HEK293 (cell line): ENCODE data around the gene CDO1.

Source experiments
- CTCF ChIA-PET: fragments of 350-600 bp; formaldehyde crosslinking; extraction: SDS; loops from one replicate; lab custom pipeline; 2021; ENCODE audit warnings: antibody characterized with exemption; lab: Yijun Ruan, JAX
- POLR2A ChIA-PET: fragments of 300-600 bp; formaldehyde crosslinking; extraction: SDS; loops from one replicate; lab custom pipeline; 2020; ENCODE audit warnings: antibody characterized with exemption, inconsistent platforms; lab: Yijun Ruan, JAX
- H3K27ac ChIP-seq: fragments of 200-500 bp; sonication (Bioruptor generic); 2 replicates; pipeline ENCODE4 v1.5.1; 2014; ENCODE audit warnings: low read depth, low read length, control low read depth, inconsistent platforms; ENCODE audit errors: extremely low read depth
- H3K36me3 ChIP-seq, 2 experiments: fragments of 200-500 bp in 1 of 2; sonication (Bioruptor generic) in 1 of 2; 1 replicate in 1 of 2; 2 replicates in 1 of 2; pipeline ENCODE4 v1.5.1; 2014 to 2017; ENCODE audit warnings: inconsistent platforms in 2 of 2, low read length in 2 of 2; ENCODE audit not compliant: control insufficient read depth in 2 of 2, insufficient read depth in 1 of 2
- H3K4me1 ChIP-seq: fragments of 200-500 bp; sonication (Bioruptor generic); 2 replicates; pipeline ENCODE4 v1.5.1; 2014; ENCODE audit warnings: mild to moderate bottlenecking, low read length, inconsistent platforms; ENCODE audit not compliant: control insufficient read depth, insufficient read depth
- H3K4me3 ChIP-seq: 2 replicates; pipeline ENCODE4 v1.5.1; 2011; ENCODE audit warnings: low read depth, mild to moderate bottlenecking, control low read depth, low read length, moderate library complexity
- H3K9me3 ChIP-seq: fragments of 200-500 bp; sonication (Bioruptor generic); 2 replicates; pipeline ENCODE4 v1.5.1; 2014; ENCODE audit warnings: low read depth, low read length, inconsistent platforms; ENCODE audit not compliant: control insufficient read depth, insufficient read depth
- KLF7 ChIP-seq: fragments of 450-650 bp; formaldehyde crosslinking; IDR thresholded peaks from 2 replicates; pipeline ENCODE4 v1.5.1; 2016; ENCODE audit warnings: missing biosample characterization, missing genetic modification characterization, borderline replicate concordance
- OVOL3 ChIP-seq: fragments of 450-650 bp; formaldehyde crosslinking; IDR thresholded peaks from 2 replicates; pipeline ENCODE4 v1.5.1; 2016; ENCODE audit warnings: missing biosample characterization, missing genetic modification characterization
- ZBTB21 ChIP-seq: fragments of 450-650 bp; formaldehyde crosslinking; IDR thresholded peaks from 2 replicates; pipeline ENCODE4 v1.5.1; 2017; ENCODE audit warnings: missing biosample characterization, missing genetic modification characterization
- ZBTB48 ChIP-seq: fragments of 450-650 bp; formaldehyde crosslinking; IDR thresholded peaks from 2 replicates; pipeline ENCODE4 v1.5.1; 2016; ENCODE audit warnings: missing biosample characterization, missing genetic modification characterization
- ZNF175 ChIP-seq: fragments of 450-650 bp; formaldehyde crosslinking; IDR thresholded peaks from 2 replicates; pipeline ENCODE4 v1.5.1; 2016; ENCODE audit warnings: missing biosample characterization, missing genetic modification characterization
- ZNF221 ChIP-seq: fragments of 450-650 bp; formaldehyde crosslinking; IDR thresholded peaks from 2 replicates; pipeline ENCODE4 v1.5.1; 2017; ENCODE audit warnings: missing biosample characterization, missing genetic modification characterization, borderline replicate concordance
- ZNF24 ChIP-seq: fragments of 450-650 bp; formaldehyde crosslinking; IDR thresholded peaks from 2 replicates; pipeline ENCODE4 v1.5.1; 2016; ENCODE audit warnings: missing biosample characterization, missing genetic modification characterization
- ZNF426 ChIP-seq: fragments of 450-650 bp; formaldehyde crosslinking; IDR thresholded peaks from 2 replicates; pipeline ENCODE4 v1.5.1; 2017; ENCODE audit warnings: missing biosample characterization, missing genetic modification characterization, mild to moderate bottlenecking, inconsistent platforms, moderate library complexity
- ZNF433 ChIP-seq: fragments of 450-650 bp; formaldehyde crosslinking; IDR thresholded peaks from 2 replicates; pipeline ENCODE4 v1.5.1; 2016; ENCODE audit warnings: missing biosample characterization, missing genetic modification characterization, low read depth
- ZNF529 ChIP-seq: fragments of 450-650 bp; formaldehyde crosslinking; IDR thresholded peaks from 2 replicates; pipeline ENCODE4 v1.5.1; 2017; ENCODE audit warnings: missing genetic modification characterization, missing biosample characterization; ENCODE audit not compliant: insufficient replicate concordance
- ZNF544 ChIP-seq: fragments of 450-650 bp; formaldehyde crosslinking; IDR thresholded peaks from 2 replicates; pipeline ENCODE4 v1.5.0; 2017; ENCODE audit warnings: missing biosample characterization, missing genetic modification characterization
- ZNF600 ChIP-seq: fragments of 450-650 bp; formaldehyde crosslinking; IDR thresholded peaks from 2 replicates; pipeline ENCODE4 v1.5.1; 2016; ENCODE audit warnings: missing biosample characterization, missing genetic modification characterization
- ZNF626 ChIP-seq: fragments of 450-650 bp; sonication (Bioruptor Pico); formaldehyde crosslinking; IDR thresholded peaks from 2 replicates; pipeline ENCODE4 v1.5.1; 2018; ENCODE audit warnings: missing biosample characterization, missing genetic modification characterization, inconsistent platforms
- ZNF707 ChIP-seq: fragments of 450-650 bp; formaldehyde crosslinking; IDR thresholded peaks from 2 replicates; pipeline ENCODE4 v1.5.1; 2016; ENCODE audit warnings: missing biosample characterization, missing genetic modification characterization
- ZNF791 ChIP-seq: fragments of 450-650 bp; formaldehyde crosslinking; IDR thresholded peaks from 2 replicates; pipeline ENCODE4 v1.5.1; 2016; ENCODE audit warnings: missing biosample characterization, missing genetic modification characterization
- ZSCAN30 ChIP-seq: fragments of 450-650 bp; IDR thresholded peaks from 2 replicates; pipeline ENCODE4 v1.5.1; 2018; ENCODE audit warnings: missing biosample characterization, mild to moderate bottlenecking, missing genetic modification characterization, moderate library complexity
- TF ChIP-seq, protein P1 (sequence below): fragments of 450-650 bp; formaldehyde crosslinking; IDR thresholded peaks from 2 replicates; pipeline ENCODE4 v1.5.1; 2016; ENCODE audit warnings: missing biosample characterization, missing genetic modification characterization
- TF ChIP-seq, protein P2 (sequence below): fragments of 450-650 bp; formaldehyde crosslinking; IDR thresholded peaks from 2 replicates; pipeline ENCODE4 v1.5.0; 2017; ENCODE audit warnings: missing biosample characterization, missing genetic modification characterization, borderline replicate concordance
- TF ChIP-seq, protein P3 (sequence below): fragments of 450-650 bp; formaldehyde crosslinking; IDR thresholded peaks from 2 replicates; pipeline ENCODE4 v1.5.1; 2016; ENCODE audit warnings: missing biosample characterization, missing genetic modification characterization
- TF ChIP-seq, protein P4 (sequence below): fragments of 450-650 bp; IDR thresholded peaks from 2 replicates; pipeline ENCODE4 v1.5.1; 2018; ENCODE audit warnings: missing biosample characterization, missing genetic modification characterization
- TF ChIP-seq, protein P5 (sequence below): fragments of 450-650 bp; formaldehyde crosslinking; IDR thresholded peaks from 2 replicates; pipeline ENCODE4 v1.5.1; 2017; ENCODE audit warnings: missing biosample characterization, missing genetic modification characterization

The CDO1 gene

DNA sequence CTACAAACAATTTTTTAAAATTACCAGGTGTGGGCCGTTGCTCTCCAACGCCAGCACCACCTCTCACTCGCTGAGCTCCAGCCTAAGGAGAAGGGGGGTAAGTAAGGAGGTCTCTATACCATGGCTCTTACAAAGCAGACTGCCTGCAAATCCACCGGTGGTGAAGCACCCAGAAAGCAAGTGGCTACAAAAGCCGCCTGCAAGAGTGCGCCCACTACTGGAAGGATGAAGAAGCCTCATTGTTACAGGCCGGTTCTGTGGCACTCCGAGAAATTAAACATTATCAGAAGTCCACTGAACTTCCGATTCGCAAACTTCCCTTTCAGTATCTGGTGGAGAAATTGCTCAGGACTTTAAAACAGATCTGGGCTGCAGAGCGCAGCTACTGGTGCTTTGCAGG is 46.0 kb downstream of the CDO1 start:
- POLR2A ChIA-PET = no interaction called here
- TF ChIP-seq ZNF24 (tag by site-specific recombination) (no peak), ZNF426 (tag by site-specific recombination) (no peak), ZNF175 (no peak)
- TF ChIP-seq, protein P1, sequence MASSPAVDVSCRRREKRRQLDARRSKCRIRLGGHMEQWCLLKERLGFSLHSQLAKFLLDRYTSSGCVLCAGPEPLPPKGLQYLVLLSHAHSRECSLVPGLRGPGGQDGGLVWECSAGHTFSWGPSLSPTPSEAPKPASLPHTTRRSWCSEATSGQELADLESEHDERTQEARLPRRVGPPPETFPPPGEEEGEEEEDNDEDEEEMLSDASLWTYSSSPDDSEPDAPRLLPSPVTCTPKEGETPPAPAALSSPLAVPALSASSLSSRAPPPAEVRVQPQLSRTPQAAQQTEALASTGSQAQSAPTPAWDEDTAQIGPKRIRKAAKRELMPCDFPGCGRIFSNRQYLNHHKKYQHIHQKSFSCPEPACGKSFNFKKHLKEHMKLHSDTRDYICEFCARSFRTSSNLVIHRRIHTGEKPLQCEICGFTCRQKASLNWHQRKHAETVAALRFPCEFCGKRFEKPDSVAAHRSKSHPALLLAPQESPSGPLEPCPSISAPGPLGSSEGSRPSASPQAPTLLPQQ = no peak

DNA sequence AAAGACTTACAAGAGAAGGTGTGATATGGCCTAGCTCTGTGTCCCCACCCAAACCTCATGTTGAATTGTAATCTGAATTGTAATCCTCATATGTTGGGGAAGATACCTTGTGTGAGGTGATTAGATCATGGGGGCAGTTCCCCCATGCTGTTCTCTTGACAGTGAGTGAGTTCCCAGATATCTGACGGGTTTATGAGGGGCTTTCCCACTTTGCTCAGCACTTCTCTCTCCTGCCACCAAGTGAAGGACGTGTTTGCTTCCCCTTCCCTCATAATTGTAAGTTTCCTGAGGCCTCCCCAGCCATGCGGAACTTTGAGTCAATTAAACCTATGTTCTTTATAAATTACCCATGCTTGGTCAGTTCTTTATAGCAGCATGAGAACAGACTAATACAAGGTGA is 49.0 kb downstream of the CDO1 start:
- no peak overlapping the region for H3K4me3 ChIP-seq
- no peaks in the 10 kb centered on the region for H3K36me3 ChIP-seq
- POLR2A ChIA-PET = no interaction called here
- H3K4me1 ChIP-seq = no peaks in the 10 kb centered on the region
- no peaks in the 10 kb centered on the region for H3K9me3 ChIP-seq
- CTCF ChIA-PET = interaction anchor here (0.5 to 0.6 kb wide), 2 partner anchors 133 to 858 kb away, joined by 3 read pairs; no protein-coding TSS in a partner anchor
- H3K27ac ChIP-seq = no peak overlapping the region
- TF ChIP-seq KLF7 (tag by site-specific recombination) = no peak
- TF ChIP-seq ZNF529 (tag by site-specific recombination) = no peak
- TF ChIP-seq ZNF221 (tag by site-specific recombination) = no peak
- TF ChIP-seq ZBTB21 (tag by site-specific recombination) = no peak
- TF ChIP-seq, protein P2, sequence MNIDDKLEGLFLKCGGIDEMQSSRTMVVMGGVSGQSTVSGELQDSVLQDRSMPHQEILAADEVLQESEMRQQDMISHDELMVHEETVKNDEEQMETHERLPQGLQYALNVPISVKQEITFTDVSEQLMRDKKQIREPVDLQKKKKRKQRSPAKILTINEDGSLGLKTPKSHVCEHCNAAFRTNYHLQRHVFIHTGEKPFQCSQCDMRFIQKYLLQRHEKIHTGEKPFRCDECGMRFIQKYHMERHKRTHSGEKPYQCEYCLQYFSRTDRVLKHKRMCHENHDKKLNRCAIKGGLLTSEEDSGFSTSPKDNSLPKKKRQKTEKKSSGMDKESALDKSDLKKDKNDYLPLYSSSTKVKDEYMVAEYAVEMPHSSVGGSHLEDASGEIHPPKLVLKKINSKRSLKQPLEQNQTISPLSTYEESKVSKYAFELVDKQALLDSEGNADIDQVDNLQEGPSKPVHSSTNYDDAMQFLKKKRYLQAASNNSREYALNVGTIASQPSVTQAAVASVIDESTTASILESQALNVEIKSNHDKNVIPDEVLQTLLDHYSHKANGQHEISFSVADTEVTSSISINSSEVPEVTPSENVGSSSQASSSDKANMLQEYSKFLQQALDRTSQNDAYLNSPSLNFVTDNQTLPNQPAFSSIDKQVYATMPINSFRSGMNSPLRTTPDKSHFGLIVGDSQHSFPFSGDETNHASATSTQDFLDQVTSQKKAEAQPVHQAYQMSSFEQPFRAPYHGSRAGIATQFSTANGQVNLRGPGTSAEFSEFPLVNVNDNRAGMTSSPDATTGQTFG (tag by site-specific recombination) = no peak
- TF ChIP-seq ZNF707 (tag by site-specific recombination) = no peak
- no peak for TF ChIP-seq ZBTB48 (tag by site-specific recombination)

More for the DNA sequence above, 46.0 kb downstream of the CDO1 start:
- Histone ChIP-seq H3K27ac (no peak overlapping the region), H3K9me3 (no peaks in the 10 kb centered on the region), H3K36me3 (no peaks in the 10 kb centered on the region), H3K4me1 (no peaks in the 10 kb centered on the region), H3K4me3 (no peak overlapping the region)
- CTCF ChIA-PET = no interaction called here

DNA sequence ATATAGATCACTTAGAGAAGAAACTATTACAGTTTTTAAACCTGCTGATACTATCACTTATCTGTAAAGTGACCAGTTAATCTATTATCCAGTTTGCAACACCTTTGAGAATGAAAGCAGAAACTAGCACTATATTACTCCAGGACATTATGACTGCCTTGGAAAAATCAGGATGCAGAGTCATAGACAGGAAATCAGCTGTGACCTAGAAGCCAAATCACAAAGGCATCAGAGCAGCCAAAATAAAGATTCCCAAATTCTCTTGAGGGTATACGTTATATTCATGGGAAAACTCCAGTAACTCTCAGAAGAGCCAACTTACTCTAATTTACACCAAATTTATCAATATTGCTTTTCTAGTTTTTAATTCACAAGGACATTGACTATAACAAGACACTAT is 49.9 kb downstream of the CDO1 start:
- ChIA-PET POLR2A (no interaction called here), CTCF (interaction anchor here (0.6 kb wide), 1 partner anchor 132 kb away, joined by 3 read pairs; no protein-coding TSS in a partner anchor)
- Histone ChIP-seq H3K4me3 (no peak overlapping the region), H3K27ac (no peak overlapping the region), H3K9me3 (no peaks in the 10 kb centered on the region), H3K36me3 (no peaks in the 10 kb centered on the region), H3K4me1 (no peaks in the 10 kb centered on the region)
- TF ChIP-seq, protein P3, sequence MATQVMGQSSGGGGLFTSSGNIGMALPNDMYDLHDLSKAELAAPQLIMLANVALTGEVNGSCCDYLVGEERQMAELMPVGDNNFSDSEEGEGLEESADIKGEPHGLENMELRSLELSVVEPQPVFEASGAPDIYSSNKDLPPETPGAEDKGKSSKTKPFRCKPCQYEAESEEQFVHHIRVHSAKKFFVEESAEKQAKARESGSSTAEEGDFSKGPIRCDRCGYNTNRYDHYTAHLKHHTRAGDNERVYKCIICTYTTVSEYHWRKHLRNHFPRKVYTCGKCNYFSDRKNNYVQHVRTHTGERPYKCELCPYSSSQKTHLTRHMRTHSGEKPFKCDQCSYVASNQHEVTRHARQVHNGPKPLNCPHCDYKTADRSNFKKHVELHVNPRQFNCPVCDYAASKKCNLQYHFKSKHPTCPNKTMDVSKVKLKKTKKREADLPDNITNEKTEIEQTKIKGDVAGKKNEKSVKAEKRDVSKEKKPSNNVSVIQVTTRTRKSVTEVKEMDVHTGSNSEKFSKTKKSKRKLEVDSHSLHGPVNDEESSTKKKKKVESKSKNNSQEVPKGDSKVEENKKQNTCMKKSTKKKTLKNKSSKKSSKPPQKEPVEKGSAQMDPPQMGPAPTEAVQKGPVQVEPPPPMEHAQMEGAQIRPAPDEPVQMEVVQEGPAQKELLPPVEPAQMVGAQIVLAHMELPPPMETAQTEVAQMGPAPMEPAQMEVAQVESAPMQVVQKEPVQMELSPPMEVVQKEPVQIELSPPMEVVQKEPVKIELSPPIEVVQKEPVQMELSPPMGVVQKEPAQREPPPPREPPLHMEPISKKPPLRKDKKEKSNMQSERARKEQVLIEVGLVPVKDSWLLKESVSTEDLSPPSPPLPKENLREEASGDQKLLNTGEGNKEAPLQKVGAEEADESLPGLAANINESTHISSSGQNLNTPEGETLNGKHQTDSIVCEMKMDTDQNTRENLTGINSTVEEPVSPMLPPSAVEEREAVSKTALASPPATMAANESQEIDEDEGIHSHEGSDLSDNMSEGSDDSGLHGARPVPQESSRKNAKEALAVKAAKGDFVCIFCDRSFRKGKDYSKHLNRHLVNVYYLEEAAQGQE (tag by site-specific recombination) = no peak
- TF ChIP-seq OVOL3 (tag by site-specific recombination) (no peak), ZNF544 (tag by site-specific recombination) (no peak), ZNF433 (tag by site-specific recombination) (no peak), ZNF600 (tag by site-specific recombination) (no peak), ZSCAN30 (tag by site-specific recombination) (no peak), ZNF791 (no peak), ZNF626 (tag by site-specific recombination) (no peak)
- TF ChIP-seq, protein P4, sequence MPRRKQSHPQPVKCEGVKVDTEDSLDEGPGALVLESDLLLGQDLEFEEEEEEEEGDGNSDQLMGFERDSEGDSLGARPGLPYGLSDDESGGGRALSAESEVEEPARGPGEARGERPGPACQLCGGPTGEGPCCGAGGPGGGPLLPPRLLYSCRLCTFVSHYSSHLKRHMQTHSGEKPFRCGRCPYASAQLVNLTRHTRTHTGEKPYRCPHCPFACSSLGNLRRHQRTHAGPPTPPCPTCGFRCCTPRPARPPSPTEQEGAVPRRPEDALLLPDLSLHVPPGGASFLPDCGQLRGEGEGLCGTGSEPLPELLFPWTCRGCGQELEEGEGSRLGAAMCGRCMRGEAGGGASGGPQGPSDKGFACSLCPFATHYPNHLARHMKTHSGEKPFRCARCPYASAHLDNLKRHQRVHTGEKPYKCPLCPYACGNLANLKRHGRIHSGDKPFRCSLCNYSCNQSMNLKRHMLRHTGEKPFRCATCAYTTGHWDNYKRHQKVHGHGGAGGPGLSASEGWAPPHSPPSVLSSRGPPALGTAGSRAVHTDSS (tag by site-specific recombination) = no peak
- TF ChIP-seq, protein P5, sequence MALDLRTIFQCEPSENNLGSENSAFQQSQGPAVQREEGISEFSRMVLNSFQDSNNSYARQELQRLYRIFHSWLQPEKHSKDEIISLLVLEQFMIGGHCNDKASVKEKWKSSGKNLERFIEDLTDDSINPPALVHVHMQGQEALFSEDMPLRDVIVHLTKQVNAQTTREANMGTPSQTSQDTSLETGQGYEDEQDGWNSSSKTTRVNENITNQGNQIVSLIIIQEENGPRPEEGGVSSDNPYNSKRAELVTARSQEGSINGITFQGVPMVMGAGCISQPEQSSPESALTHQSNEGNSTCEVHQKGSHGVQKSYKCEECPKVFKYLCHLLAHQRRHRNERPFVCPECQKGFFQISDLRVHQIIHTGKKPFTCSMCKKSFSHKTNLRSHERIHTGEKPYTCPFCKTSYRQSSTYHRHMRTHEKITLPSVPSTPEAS (tag by site-specific recombination) = no peak
